Natural killer cell (primary cell): ENCODE measurements around the gene PXDN. TPM values are rescaled to one million over a fixed set of nuclear protein-coding genes. Genes with fewer than 3 reads are reported as not detected.

Source experiments
- ATAC-seq, 3 donors: fragments of 150-1000 bp in 2 of 3; fragments of 200-7000 bp in 1 of 3; cut with Tn5 transposase; 1 replicate in 1 of 3; 2 replicates in 2 of 3; pipeline ENCODE4 v1.10.0; 2021; ENCODE audit warnings: mild to moderate bottlenecking in 2 of 3, moderate library complexity in 2 of 3
- DNase-seq, 2 donors: peaks; one replicate each; pipeline versions ENCODE4 v3.0.0 to v3.0.0-alpha.2; 2013 to 2021; ENCODE audit warnings: mixed read lengths in 1 of 2
- H3K27ac ChIP-seq: one replicate; pipeline ENCODE4 v1.5.1; 2013; ENCODE audit warnings: mild to moderate bottlenecking, low read length
- H3K27me3 ChIP-seq: one replicate; pipeline ENCODE4 v1.6.1; 2013; ENCODE audit warnings: low read length; ENCODE audit not compliant: control insufficient read depth, insufficient read depth
- H3K36me3 ChIP-seq: one replicate; pipeline ENCODE4 v1.6.1; 2013; ENCODE audit warnings: low read length; ENCODE audit not compliant: control insufficient read depth, insufficient read depth
- H3K4me1 ChIP-seq: one replicate; pipeline ENCODE4 v1.6.1; 2013; ENCODE audit warnings: low read length; ENCODE audit not compliant: control insufficient read depth, insufficient read depth
- H3K4me3 ChIP-seq: one replicate; pipeline ENCODE4 v1.5.1; 2013; ENCODE audit warnings: low read length
- H3K9me3 ChIP-seq: one replicate; pipeline ENCODE4 v1.6.1; 2013; ENCODE audit warnings: low read length; ENCODE audit not compliant: control insufficient read depth, insufficient read depth
- H3K27ac Mint-ChIP-seq, 2 donors: one replicate each; pipeline ENCODE4 v1.8.0; 2022; ENCODE audit warnings: mild to moderate bottlenecking in 2 of 2, mixed read lengths in 2 of 2, moderate library complexity in 1 of 2
- H3K27me3 Mint-ChIP-seq, 2 donors: one replicate each; pipeline ENCODE4 v1.8.0; 2022; ENCODE audit warnings: low read depth in 2 of 2, mixed read lengths in 2 of 2
- H3K36me3 Mint-ChIP-seq: one replicate; pipeline ENCODE4 v1.8.0; 2022; ENCODE audit warnings: mixed read lengths
- H3K4me1 Mint-ChIP-seq, 2 donors: one replicate each; pipeline ENCODE4 v1.8.0; 2022; ENCODE audit warnings: mixed read lengths in 2 of 2
- H3K4me3 Mint-ChIP-seq: one replicate; pipeline ENCODE4 v1.8.0; 2022; ENCODE audit warnings: mild to moderate bottlenecking, moderate library complexity, mixed read lengths
- H3K9me3 Mint-ChIP-seq, 2 donors: one replicate each; pipeline ENCODE4 v1.8.0; 2022; ENCODE audit warnings: mixed read lengths in 2 of 2
- WGBS: methylation state at CpG from one replicate; pipeline ENCODE4 v1.1.7; 2013; ENCODE audit warnings: missing lambda C conversion rate; ENCODE audit not compliant: insufficient coverage; 5-methylcytosine and 5-hydroxymethylcytosine counted together
- intact Hi-C: fragments of 100-400 bp; cut with micrococcal nuclease; formaldehyde crosslinking; loops from one replicate; pipeline ENCODE4 v1.14.2; 2022
- total RNA-seq, 4 donors: library from RNA; stranded (reverse); fragments of 120-200 nt in 1 of 4; gene quantifications; one replicate each; pipeline versions ENCODE4 v1.2.3 to v1.2.4, GENCODE V29; 2013 to 2022
- TF ChIP-seq, protein P1 (sequence below): fragments of 200-600 bp; IDR thresholded peaks from one replicate; pipeline ENCODE4 v1.8.0; 2022; ENCODE audit warnings: antibody characterized with exemption

The PXDN gene
- total RNA-seq, 3 donors from 2014 or later (not counting 1 experiment from before 2014, with no cell fraction given) = 2.1 to 3.7 (median 2.5) TPM

DNA sequence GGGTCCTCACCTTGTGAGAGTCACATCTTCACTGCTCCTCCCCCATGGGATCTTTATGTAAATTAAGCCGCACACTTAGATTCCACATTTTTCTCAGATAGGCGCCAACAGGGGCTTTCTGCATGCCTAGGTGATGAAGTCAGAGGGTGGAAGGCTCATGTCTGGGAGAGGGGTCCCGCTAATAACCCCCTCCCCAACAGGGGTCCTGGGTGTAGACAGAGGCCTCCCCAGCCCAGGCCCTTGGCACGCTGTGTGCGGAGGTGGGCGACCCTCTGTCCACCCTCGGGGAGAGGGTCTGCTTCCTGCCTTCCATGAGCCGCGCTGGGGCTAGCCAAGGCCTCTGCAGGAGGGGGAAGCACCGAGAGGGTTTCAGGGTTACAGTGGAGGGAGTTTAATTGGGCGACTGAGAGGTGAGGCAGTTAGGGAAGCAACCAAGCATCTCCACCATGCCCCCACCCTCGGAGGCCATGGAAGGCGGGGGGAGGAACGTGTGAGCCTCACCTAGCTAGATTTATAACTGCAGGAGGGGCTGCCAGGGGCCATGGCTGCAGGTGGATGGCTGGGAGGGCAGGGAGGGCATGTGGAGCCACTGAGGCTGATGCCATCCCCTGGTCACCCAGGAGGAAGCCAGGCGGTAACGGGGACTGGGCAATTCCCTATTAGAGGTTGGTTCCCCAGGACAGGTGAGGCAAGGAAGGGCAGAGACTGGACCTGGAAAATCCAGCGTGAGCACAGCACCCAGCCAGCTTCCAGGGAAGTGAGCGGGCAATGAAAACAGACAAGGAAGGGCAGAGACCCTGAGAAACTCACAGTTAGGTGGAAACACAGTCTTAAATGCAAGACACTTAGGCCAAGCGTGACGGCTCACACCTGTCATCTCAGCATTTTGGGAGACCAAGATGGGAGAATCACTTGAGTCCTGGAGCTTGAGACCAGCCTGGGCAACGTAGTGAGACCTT, 7.7 kb upstream of the PXDN start:
- no peak overlapping the region for H3K4me3 Mint-ChIP-seq
- TF ChIP-seq, protein P1, sequence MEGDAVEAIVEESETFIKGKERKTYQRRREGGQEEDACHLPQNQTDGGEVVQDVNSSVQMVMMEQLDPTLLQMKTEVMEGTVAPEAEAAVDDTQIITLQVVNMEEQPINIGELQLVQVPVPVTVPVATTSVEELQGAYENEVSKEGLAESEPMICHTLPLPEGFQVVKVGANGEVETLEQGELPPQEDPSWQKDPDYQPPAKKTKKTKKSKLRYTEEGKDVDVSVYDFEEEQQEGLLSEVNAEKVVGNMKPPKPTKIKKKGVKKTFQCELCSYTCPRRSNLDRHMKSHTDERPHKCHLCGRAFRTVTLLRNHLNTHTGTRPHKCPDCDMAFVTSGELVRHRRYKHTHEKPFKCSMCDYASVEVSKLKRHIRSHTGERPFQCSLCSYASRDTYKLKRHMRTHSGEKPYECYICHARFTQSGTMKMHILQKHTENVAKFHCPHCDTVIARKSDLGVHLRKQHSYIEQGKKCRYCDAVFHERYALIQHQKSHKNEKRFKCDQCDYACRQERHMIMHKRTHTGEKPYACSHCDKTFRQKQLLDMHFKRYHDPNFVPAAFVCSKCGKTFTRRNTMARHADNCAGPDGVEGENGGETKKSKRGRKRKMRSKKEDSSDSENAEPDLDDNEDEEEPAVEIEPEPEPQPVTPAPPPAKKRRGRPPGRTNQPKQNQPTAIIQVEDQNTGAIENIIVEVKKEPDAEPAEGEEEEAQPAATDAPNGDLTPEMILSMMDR = no peak
- H3K9me3 Mint-ChIP-seq = no peaks in the 10 kb centered on the region
- Histone ChIP-seq H3K4me1 (no peaks in the 10 kb centered on the region), H3K9me3 (peaks cover 21% of the 10 kb centered on the region), H3K36me3 (no peaks in the 10 kb centered on the region), H3K27me3 (no peaks in the 10 kb centered on the region), H3K4me3 (no peak overlapping the region), H3K27ac (no peak overlapping the region)
- 83% methylated on average over 17 of the region's 21 CpGs for WGBS
- no peak overlapping the region for H3K27ac Mint-ChIP-seq
- H3K4me1 Mint-ChIP-seq = peaks cover 0 to 5% of the 10 kb centered on the region in 2 donors
- no peak for ATAC-seq
- intact Hi-C loops = no loop called here
- no peak for DNase-seq
- no peaks in the 10 kb centered on the region for H3K36me3 Mint-ChIP-seq
- peaks cover 16 to 20% of the 10 kb centered on the region in 2 donors for H3K27me3 Mint-ChIP-seq

DNA sequence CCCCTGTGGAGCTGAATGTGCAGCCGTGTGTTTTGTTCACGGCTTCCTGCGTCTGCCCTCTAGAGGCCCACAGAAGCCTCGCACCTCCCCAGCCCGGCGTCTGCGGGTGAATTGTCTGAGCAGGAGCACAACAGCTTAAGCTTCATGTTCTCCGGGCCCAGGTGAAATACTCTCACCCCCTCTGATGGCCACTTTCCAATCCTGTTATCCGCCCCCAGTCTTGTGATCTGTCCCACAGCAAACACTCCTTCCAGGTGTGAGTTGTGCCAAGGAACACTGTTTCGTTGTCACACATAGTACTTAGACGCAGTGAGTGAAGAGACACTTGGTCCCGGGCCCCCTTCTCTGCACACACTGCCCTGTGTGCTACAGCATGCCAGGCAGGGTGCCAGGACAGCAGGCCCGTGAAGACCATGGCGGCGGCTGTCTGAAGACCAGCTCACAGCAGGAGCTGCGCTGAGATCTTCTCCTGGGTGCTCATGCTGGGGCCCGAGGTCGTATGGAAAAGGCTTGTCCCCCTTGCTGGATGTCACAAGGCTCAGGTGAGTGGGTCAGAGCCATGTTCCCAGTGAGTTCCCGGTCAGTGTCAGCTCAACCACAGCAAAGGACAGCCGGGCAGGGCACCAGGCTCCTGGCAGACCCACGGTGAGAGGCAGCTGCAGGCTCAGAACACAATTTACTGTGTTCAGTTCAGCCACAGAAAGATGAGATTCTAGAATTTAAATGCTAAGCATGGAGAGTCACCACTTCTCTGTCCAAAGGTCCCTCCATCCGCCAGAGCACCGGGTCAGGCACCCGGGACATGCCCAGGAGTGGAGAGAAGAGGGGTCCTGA, 6.8 kb upstream of the PXDN start:
- H3K36me3 ChIP-seq = no peaks in the 10 kb centered on the region
- DNase-seq (peak in 1 of 2 donors; percentile 34), ATAC-seq (peak in 2 of 3 donors; percentile 50 to 84)
- H3K27me3 ChIP-seq = no peaks in the 10 kb centered on the region
- no peaks in the 10 kb centered on the region for H3K9me3 Mint-ChIP-seq
- no peaks in the 10 kb centered on the region for H3K36me3 Mint-ChIP-seq
- no peak overlapping the region for H3K27ac ChIP-seq
- no peak overlapping the region for H3K4me3 ChIP-seq
- TF ChIP-seq, protein P1 = peak; percentile 22
- intact Hi-C loops = no loop called here
- peaks cover 25 to 29% of the 10 kb centered on the region in 2 donors for H3K27me3 Mint-ChIP-seq
- H3K4me1 Mint-ChIP-seq = peaks cover 0 to 5% of the 10 kb centered on the region in 2 donors
- H3K27ac Mint-ChIP-seq = no peak overlapping the region
- H3K4me1 ChIP-seq = no peaks in the 10 kb centered on the region
- WGBS = 47% methylated on average over 24 of the region's 24 CpGs
- peaks cover 21% of the 10 kb centered on the region for H3K9me3 ChIP-seq
- H3K4me3 Mint-ChIP-seq = no peak overlapping the region

DNA sequence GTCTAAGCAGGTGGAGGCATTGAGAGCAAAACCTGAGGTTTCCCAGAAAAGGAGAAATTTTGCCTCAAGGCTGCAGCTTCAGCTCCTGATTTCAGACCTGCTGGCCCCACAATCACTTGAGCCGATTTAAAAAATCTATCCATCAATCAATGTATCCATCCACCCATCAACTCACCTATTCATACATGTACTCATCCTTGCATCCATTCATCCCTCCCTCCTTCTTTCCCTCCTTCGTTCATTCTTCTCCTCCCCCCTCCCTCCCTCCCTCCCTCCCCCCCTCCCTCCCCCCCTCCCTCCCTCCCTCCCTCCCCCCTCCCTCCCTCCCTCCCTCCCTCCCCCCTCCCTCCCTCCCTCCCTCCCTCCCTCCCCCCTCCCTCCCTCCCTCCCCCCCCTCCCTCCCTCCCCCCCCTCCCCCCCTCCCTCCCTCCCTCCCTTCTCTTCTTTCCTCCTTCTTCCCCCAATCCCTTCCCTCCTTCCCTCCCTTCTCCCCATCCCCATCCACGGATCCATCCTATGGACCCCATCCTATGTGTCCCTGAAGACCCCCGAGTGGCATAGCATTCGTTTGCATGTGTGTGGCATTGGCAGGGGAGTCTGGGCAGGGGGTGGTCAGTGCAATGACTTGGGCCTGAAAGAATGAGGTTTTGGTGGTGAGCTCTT, 6.1 kb upstream of the PXDN start:
- H3K36me3 Mint-ChIP-seq = no peaks in the 10 kb centered on the region
- DNase-seq = no peak
- no peak overlapping the region for H3K27ac Mint-ChIP-seq

More for the DNA sequence above, 6.1 kb upstream of the PXDN start:
- Mint-ChIP-seq H3K4me3 (no peak overlapping the region), H3K27me3 (peaks cover 28 to 33% of the 10 kb centered on the region in 2 donors), H3K9me3 (no peaks in the 10 kb centered on the region), H3K4me1 (peaks cover 0 to 5% of the 10 kb centered on the region in 2 donors)
- Histone ChIP-seq H3K36me3 (no peaks in the 10 kb centered on the region), H3K27ac (no peak overlapping the region), H3K9me3 (peaks cover 16% of the 10 kb centered on the region), H3K4me1 (no peaks in the 10 kb centered on the region), H3K4me3 (no peak overlapping the region), H3K27me3 (no peaks in the 10 kb centered on the region)
- TF ChIP-seq, protein P1 = no peak
- no peak for ATAC-seq
- intact Hi-C loops = no loop called here
- WGBS = 36% methylated on average over 4 of the region's 5 CpGs
